ENCODE measurements around the gene ASF1B.
"Not testable (repeated sequence)": the region's sequence is repeated elsewhere in the genome, so short reads cannot be mapped to it uniquely, and the experiment has no call there.

ASF1B gene

DNA sequence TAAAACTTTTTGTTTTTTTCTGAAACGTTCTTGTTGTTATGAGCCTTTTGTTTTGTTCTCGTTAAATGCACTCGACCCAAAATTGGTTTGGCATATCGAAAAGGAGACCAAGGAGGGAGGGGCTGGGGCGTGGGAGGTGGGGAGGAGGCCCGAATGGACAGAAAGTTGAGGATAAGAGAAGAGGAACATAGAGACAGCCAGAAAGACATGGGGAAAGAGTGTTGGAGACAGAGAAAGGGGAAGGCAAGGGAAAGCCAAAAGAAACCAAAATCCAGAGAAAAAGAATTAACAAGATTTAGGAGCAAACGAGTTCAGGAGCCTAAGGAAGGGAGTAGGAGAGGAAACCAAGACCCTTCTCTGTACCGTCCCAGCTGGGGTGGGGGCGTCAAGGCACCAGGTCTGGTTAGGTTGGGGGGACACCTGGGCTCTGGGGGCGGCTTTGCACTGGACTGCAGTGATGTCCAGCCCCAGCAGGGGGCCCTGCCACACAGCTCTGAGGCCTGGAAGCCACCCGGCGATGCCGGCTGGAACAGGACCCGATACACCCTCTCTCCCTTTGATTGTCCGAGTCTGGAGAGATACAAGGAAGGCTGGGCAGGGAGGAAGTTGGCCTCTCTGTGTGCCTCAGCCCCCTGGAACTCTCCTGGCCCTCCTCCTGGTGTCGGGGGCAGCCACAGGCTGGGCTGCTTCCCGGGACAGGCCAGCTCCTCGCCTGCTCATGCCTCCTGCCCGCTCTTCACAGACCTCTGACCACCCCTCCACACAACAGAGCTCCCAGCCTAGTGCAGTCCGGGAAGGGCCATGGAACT lies 11.6 kb upstream of the ASF1B start:
- Histone ChIP-seq H3K9me3 (ENCODE audit: control insufficient read depth, low read length) (no peaks in the 10 kb centered on the region), H3K4me2 (ENCODE audit: low read length) (no peak overlapping the region), H2AFZ (peak overlapping the region; percentile 68), H3K4me3 (ENCODE audit: low read depth, low read length) (no peak overlapping the region), H3K9ac (no peak overlapping the region), H3K79me2 (no peaks in the 10 kb centered on the region), H3K36me3 (ENCODE audit: control insufficient read depth, insufficient read depth, low read length) (no peaks in the 10 kb centered on the region), H3K27ac (peak overlapping the region; percentile 44), H3K27me3 (ENCODE audit: control insufficient read depth, insufficient read depth, low read length) (no peaks in the 10 kb centered on the region), H3K4me1 (peaks cover 12% of the 10 kb centered on the region)
- TF ChIP-seq, protein P1, sequence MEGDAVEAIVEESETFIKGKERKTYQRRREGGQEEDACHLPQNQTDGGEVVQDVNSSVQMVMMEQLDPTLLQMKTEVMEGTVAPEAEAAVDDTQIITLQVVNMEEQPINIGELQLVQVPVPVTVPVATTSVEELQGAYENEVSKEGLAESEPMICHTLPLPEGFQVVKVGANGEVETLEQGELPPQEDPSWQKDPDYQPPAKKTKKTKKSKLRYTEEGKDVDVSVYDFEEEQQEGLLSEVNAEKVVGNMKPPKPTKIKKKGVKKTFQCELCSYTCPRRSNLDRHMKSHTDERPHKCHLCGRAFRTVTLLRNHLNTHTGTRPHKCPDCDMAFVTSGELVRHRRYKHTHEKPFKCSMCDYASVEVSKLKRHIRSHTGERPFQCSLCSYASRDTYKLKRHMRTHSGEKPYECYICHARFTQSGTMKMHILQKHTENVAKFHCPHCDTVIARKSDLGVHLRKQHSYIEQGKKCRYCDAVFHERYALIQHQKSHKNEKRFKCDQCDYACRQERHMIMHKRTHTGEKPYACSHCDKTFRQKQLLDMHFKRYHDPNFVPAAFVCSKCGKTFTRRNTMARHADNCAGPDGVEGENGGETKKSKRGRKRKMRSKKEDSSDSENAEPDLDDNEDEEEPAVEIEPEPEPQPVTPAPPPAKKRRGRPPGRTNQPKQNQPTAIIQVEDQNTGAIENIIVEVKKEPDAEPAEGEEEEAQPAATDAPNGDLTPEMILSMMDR (IDR thresholded peaks at IDR 0.05) = peak; percentile 87

DNA sequence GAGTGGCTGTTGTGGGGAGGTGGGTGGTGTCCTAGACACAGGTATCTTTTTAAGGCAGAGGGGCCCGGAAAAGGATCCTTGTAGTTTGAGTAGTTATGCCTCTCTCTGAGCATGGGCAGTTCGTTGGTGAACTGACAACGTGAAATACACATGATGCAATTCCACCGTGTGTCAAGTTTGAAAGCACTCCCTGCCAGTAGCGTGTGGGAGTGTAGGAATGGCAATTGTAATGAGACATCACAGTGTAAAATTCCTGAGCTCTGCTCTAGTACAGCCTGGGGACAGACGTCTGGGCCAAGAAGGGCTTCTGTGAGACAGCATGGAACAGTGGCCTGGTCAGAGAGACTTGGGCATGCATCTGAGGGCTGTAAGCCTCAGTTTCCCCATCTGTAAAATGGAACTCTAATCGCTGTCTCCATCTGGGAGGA lies 10.4 kb upstream of the ASF1B start:
- Histone ChIP-seq H3K79me2 (no peaks in the 10 kb centered on the region), H3K4me3 (ENCODE audit: low read depth, low read length) (no peak overlapping the region), H3K9ac (no peak overlapping the region), H3K4me1 (peaks cover 12% of the 10 kb centered on the region), H3K27ac (no peak overlapping the region), H2AFZ (no peak overlapping the region), H3K36me3 (ENCODE audit: control insufficient read depth, insufficient read depth, low read length) (no peaks in the 10 kb centered on the region), H3K4me2 (ENCODE audit: low read length) (no peak overlapping the region), H3K9me3 (ENCODE audit: control insufficient read depth, low read length) (no peaks in the 10 kb centered on the region), H3K27me3 (ENCODE audit: control insufficient read depth, insufficient read depth, low read length) (no peaks in the 10 kb centered on the region)
- TF ChIP-seq, protein P1 (IDR thresholded peaks at IDR 0.05) = no peak

DNA sequence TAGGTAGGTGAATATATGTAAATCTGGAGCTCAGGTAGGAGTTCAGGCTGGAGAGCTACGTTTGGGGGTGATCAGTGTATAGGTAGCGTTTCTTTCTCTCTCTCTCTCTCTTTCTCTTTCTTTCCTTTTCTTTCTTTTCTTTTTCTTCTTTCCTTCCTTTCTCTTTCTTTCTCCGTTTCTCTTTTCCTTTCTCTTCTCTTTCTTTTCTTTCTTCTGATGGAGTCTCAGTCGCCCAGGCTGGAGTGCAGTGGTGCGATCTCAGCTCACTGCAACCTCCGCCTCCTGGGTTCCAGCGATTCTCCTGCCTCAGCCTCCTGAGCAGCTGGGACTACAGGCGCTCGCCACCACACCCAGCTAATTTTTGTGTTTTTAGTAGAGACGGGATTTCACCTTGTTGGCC lies 9.8 kb upstream of the ASF1B start:
- not testable (repeated sequence) for H3K27ac ChIP-seq; H3K36me3 ChIP-seq (ENCODE audit: control insufficient read depth, insufficient read depth, low read length)
- H3K4me1 ChIP-seq = peaks cover 12% of the 10 kb centered on the region

DNA sequence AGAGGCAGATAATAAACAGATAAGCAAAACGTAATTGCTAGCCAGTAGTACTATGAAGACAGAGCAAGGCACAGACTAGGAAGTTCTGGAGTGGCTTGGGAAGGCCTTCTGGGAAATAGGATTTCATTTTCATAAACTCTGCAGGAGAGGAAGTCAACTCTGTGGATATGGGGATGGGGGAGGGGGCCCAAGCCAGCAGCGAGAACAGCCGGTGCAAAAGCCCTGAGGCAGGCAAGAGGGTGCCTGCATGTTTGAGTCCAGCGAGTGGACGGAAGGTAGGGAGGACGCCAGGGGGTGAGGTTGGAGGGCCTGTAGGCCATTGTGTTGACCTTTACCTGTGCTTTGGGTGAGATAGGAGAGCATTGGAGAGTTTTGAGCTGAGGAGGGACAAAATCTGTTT lies 9.0 kb upstream of the ASF1B start:
- Histone ChIP-seq H2AFZ (no peak overlapping the region), H3K79me2 (no peaks in the 10 kb centered on the region), H3K27me3 (ENCODE audit: control insufficient read depth, insufficient read depth, low read length) (no peaks in the 10 kb centered on the region), H3K4me2 (ENCODE audit: low read length) (no peak overlapping the region), H3K9ac (no peak overlapping the region), H3K4me1 (peaks cover 12% of the 10 kb centered on the region), H3K27ac (no peak overlapping the region), H3K9me3 (ENCODE audit: control insufficient read depth, low read length) (no peaks in the 10 kb centered on the region), H3K36me3 (ENCODE audit: control insufficient read depth, insufficient read depth, low read length) (no peaks in the 10 kb centered on the region), H3K4me3 (ENCODE audit: low read depth, low read length) (no peak overlapping the region)
- TF ChIP-seq, protein P1 (IDR thresholded peaks at IDR 0.05) = no peak

More for the DNA sequence above, 9.8 kb upstream of the ASF1B start:
- not testable (repeated sequence) for H2AFZ ChIP-seq; H3K4me2 ChIP-seq (ENCODE audit: low read length); H3K9me3 ChIP-seq (ENCODE audit: control insufficient read depth, low read length); H3K27me3 ChIP-seq (ENCODE audit: control insufficient read depth, insufficient read depth, low read length); H3K4me3 ChIP-seq (ENCODE audit: low read depth, low read length); H3K9ac ChIP-seq; H3K79me2 ChIP-seq

DNA sequence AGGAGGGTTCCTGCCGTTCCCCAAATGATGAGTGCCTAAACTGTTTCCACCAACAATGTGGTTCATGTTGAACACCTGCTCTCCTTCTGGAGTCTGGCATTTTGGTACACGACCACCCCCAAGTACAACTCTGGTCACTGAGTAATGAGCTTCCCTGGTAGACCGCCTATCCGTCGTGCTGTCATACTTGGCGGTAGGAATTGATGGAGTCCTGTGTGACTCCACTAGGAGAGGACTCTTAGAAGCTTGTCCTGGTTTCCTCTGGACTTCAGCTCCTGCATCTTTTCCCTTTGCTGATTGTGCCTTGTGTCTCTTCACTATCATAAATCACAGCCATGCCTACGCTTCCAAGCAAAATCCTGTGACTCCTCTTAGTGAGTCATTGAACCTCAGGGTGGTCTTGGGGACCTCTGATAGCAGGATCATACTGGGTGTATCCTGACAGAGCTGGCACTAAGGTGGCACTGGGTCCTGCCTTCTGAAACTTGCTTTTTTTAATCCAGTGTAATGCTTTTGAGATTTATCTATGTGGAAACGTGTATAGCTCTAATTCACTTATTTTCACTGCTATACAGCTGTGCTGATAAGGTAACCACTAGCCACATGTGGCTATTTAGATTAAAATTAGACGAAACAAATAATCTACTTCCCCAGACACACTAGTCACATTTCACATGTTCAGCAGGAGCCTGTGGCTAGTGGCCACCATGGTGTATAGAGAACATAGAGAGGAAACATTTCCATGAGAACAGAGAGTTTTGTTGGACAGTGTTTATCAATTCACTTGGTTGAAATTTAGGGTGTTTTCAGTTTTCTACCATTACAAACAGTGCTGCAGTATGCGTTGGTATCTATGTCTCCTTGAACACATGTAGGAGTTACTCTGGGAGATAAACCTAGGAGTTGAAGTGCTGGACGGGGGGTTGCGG lies 6.1 kb upstream of the ASF1B start:
- no peaks in the 10 kb centered on the region for H3K4me1 ChIP-seq
- TF ChIP-seq, protein P1 (IDR thresholded peaks at IDR 0.05) = no peak

More for the DNA sequence above, 6.1 kb upstream of the ASF1B start:
- Histone ChIP-seq H3K36me3 (ENCODE audit: control insufficient read depth, insufficient read depth, low read length) (no peaks in the 10 kb centered on the region), H3K4me3 (ENCODE audit: low read depth, low read length) (no peak overlapping the region), H2AFZ (no peak overlapping the region), H3K9ac (no peak overlapping the region), H3K9me3 (ENCODE audit: control insufficient read depth, low read length) (no peaks in the 10 kb centered on the region), H3K4me2 (ENCODE audit: low read length) (no peak overlapping the region), H3K27ac (no peak overlapping the region), H3K79me2 (no peaks in the 10 kb centered on the region), H3K27me3 (ENCODE audit: control insufficient read depth, insufficient read depth, low read length) (no peaks in the 10 kb centered on the region)

All from parathyroid adenoma (tissue), 2 donors.